Ovary (tissue), 9 donors: Measurements from ENCODE around the gene SPG7. TPM values are rescaled to one million over a fixed set of nuclear protein-coding genes. Genes with fewer than 3 reads are reported as not detected.

Experiments used
- DNase-seq, 5 donors: peaks; one replicate each; pipeline ENCODE4 v3.0.0-alpha.2; 2019 to 2020
- H3K27ac ChIP-seq, 2 donors: fragments of 200-600 bp; one replicate each; pipeline versions ENCODE4 v1.5.1 to v1.8.0; 2019 to 2022
- H3K27me3 ChIP-seq: fragments of 200-600 bp; one replicate; pipeline ENCODE4 v1.8.0; 2022
- H3K36me3 ChIP-seq: fragments of 200-600 bp; sonication (generic); one replicate; pipeline ENCODE4 v1.5.1; 2019
- H3K4me1 ChIP-seq: one replicate; pipeline ENCODE4 v1.8.1; 2013; ENCODE audit warnings: mild to moderate bottlenecking, moderate library complexity; ENCODE audit not compliant: insufficient read depth
- H3K4me3 ChIP-seq: fragments of 200-600 bp; sonication (generic); one replicate; pipeline ENCODE4 v1.5.1; 2017
- H3K9me3 ChIP-seq, 2 donors: fragments of 200-600 bp in 1 of 2; sonication (generic) in 1 of 2; one replicate each; pipeline versions ENCODE4 v1.5.1 to v1.8.1; 2013 to 2019; ENCODE audit warnings: mild to moderate bottlenecking in 1 of 2, moderate library complexity in 1 of 2
- CTCF ChIP-seq, 3 donors: fragments of 450-650 bp in 2 of 3; fragments of 200-600 bp in 1 of 3; IDR thresholded peaks; one replicate each; pipeline versions ENCODE4 v1.5.1 to v1.8.0; 2016 to 2022; ENCODE audit warnings: antibody characterized with exemption in 3 of 3, mild to moderate bottlenecking in 1 of 3
- EP300 ChIP-seq: sonication (generic); formaldehyde crosslinking; IDR thresholded peaks from one replicate; pipeline ENCODE4 v1.6.1; 2017; ENCODE audit warnings: antibody characterized with exemption
- POLR2A ChIP-seq: fragments of 450-650 bp; IDR thresholded peaks from one replicate; pipeline ENCODE4 v1.6.1; 2017; ENCODE audit warnings: antibody characterized with exemption, mild to moderate bottlenecking, moderate library complexity
- WGBS, 3 donors: extraction: QIAGEN DNeasy Blood & Tissue Kit in 1 of 3; methylation state at CpG; one replicate each; pipeline versions ENCODE4 v1.1.5 to v1.1.7; 2013 to 2017; 5-methylcytosine and 5-hydroxymethylcytosine counted together
- intact Hi-C, 4 donors: fragments of 100-400 bp; cut with DNase I; formaldehyde crosslinking; loops; one replicate each; pipeline versions ENCODE4 v1.11.0 to v1.15.1; 2022 to 2023
- polyA plus RNA-seq, 2 donors: library from polyadenylated mRNA; stranded (reverse); fragments of 200-250 nt in 1 of 2; fragments of 350-450 nt in 1 of 2; fragmentation: Illumina TruSeq in 1 of 2; extraction: RNeasy Lipid Tissue Mini Kit (QIAGEN cat#74804) in 1 of 2; gene quantifications; one replicate each; pipeline ENCODE4 v1.2.3, GENCODE V29; 2013 to 2014
- total RNA-seq, 7 donors: library from RNA; depleted of rRNA in 2 of 7; stranded (reverse); fragments of >200 nt in 2 of 7; fragmentation: NEBNext Ultra II Directional in 3 of 7; extraction: Animal tissue kit (Norgen Biotek cat#: 25700) in 3 of 7; gene quantifications; one replicate each; pipeline versions ENCODE4 v1.1.0 to v1.2.4, GENCODE V29; 2016 to 2023
- donor health status: DM: no; HTN: no; CAD: no; lungs with moderate emphysema.
- donor health status: DM: no; HTN: no; CAD: no.
- donor health status: Bipolar disorder and iron deficiency.
- donor health status: DM: yes; HTN: yes; CAD: no.
- donor health status: DM: no; HTN: no; CAD: no.
- donor health status: DM: yes; HTN: yes; CAD: no.

SPG7 gene
- total and polyA plus RNA-seq, 9 donors, result 48.9 to 145 (median 92.2) TPM

- Histone ChIP-seq H3K4me1 (no peaks in the 10 kb centered on the region), H3K4me3 (no peak overlapping the region), H3K27ac (no peak overlapping the region), H3K36me3 (no peaks in the 10 kb centered on the region), H3K9me3 (no peaks in the 10 kb centered on the region), H3K27me3 (no peaks in the 10 kb centered on the region)
- WGBS, 3 donors, result 87 to 92% (median 92%) methylated on average over 17 of the region's 17 CpGs
- TF ChIP-seq CTCF (IDR thresholded peaks at IDR 0.05), result no peak
- TF ChIP-seq EP300, result no peak
- TF ChIP-seq POLR2A, result no peak
- intact Hi-C loops, result no loop called here
- no peak for DNase-seq
These were observed 39.1 kb downstream of the SPG7 start for GRCh38 chr16:89547291-89547690.

GRCh38 chr16:89547860-89548259 lies 39.7 kb downstream of the SPG7 start:
- WGBS, 3 donors, result 93 to 96% (median 96%) methylated on average over 20 of the region's 20 CpGs
- Histone ChIP-seq H3K27ac (no peak overlapping the region), H3K27me3 (no peaks in the 10 kb centered on the region), H3K4me1 (no peaks in the 10 kb centered on the region), H3K9me3 (no peaks in the 10 kb centered on the region), H3K4me3 (no peak overlapping the region), H3K36me3 (no peaks in the 10 kb centered on the region)
- TF ChIP-seq CTCF (IDR thresholded peaks at IDR 0.05) (no peak), POLR2A (no peak), EP300 (no peak)
- intact Hi-C loops, result no loop called here
- no peak for DNase-seq

GRCh38 chr16:89548344-89549006 lies 40.3 kb downstream of the SPG7 start:
- 85 to 88% (median 87%) methylated on average over 28 of the region's 28 CpGs for WGBS, 3 donors
- Histone ChIP-seq H3K27ac (no peak overlapping the region), H3K36me3 (no peaks in the 10 kb centered on the region), H3K4me3 (no peak overlapping the region), H3K27me3 (no peaks in the 10 kb centered on the region), H3K4me1 (no peaks in the 10 kb centered on the region), H3K9me3 (no peaks in the 10 kb centered on the region)
- DNase-seq, result no peak
- intact Hi-C loops, result no loop called here
- no peak for TF ChIP-seq EP300
- TF ChIP-seq POLR2A, result no peak

GRCh38 chr16:89549007-89549700 lies 41.0 kb downstream of the SPG7 start:
- no peaks in the 10 kb centered on the region for H3K36me3 ChIP-seq
- intact Hi-C loops, result no loop called here
- DNase-seq, result no peak
- 89 to 93% (median 89%) methylated on average over 10 of the region's 10 CpGs for WGBS, 3 donors
- no peaks in the 10 kb centered on the region for H3K9me3 ChIP-seq
- H3K27me3 ChIP-seq, result no peaks in the 10 kb centered on the region
- no peak overlapping the region for H3K27ac ChIP-seq
- H3K4me3 ChIP-seq, result no peak overlapping the region
- no peaks in the 10 kb centered on the region for H3K4me1 ChIP-seq
- TF ChIP-seq CTCF (IDR thresholded peaks at IDR 0.05), result no peak
- TF ChIP-seq EP300, result no peak
- no peak for TF ChIP-seq POLR2A
